Measurements from ENCODE around the gene MAS1.
"Not testable (repeated sequence)": the region's sequence is repeated elsewhere in the genome, so short reads cannot be mapped to it uniquely, and the experiment has no call there.

MAS1 gene
- 0 reads per million in 2 donors for total RNA-seq

DNA sequence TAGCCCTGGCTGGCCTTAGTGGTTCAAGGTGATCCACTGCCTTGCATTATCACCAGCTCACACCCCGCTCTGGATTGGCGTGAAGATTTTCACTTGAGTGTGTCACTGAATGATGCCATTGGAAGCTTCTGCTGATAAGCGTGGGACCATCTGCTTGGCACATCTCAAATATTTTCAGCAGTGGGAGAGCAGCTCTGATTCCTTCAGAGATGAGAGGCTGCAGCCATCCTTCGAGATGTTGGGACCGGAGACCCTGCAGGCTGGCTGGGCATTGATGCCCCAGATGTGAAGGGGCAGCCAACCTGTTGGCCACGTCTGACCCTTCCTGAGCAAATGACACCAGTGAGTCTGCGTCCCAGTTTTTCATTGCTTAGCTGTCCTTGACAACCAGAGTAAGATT, at the start of gene MAS1:
Gene MAS1 (plus strand): TSS at position 197 of the 400 bp plus-strand sequence. CDS start 15,968 bp downstream, outside the sequence.
- DNase-seq, result no peak

DNA sequence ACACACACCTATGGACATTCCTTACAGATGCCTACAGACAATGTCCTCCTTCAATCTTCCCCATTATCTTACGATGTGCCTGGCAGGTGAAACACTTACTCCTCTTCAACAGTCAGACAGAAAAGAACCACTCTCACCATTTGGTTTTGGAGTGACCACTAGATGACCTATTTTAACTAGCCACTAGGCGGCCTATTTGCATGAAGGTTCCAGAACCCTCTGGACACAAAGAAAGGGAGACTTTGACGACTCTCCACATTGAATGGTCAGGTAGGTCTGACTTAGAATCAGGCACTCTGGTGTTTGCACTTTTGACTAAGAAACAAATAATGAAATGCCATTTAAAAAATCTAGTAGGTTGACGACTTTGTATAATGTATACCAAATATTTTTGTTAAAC, 48.8 kb upstream of the MAS1 start:
- no peak for DNase-seq

- no peak for DNase-seq
Observed at GRCh38 chr6:159844737-159845645, 45.8 kb upstream of the MAS1 start.

DNA sequence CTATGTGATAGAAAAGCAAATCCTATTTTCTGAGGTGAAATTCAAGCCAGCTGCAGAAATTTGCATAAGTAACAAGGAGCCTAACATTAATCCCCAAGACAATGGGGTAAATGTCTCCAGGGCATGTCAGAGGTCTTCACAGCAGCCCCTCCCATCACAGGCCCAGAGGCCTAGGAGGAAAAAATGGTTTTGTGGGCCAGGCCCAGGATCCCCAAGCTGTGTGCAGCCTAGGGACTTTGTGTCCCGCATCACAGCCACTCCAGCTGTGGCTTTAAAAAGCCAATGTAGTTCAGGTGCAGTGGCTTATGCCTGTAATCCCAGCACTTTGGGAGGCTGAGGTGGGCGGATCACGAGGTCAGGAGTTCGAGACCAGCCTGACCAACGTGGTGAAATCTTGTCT, 42.2 kb upstream of the MAS1 start:
- not testable (repeated sequence) for DNase-seq

DNA sequence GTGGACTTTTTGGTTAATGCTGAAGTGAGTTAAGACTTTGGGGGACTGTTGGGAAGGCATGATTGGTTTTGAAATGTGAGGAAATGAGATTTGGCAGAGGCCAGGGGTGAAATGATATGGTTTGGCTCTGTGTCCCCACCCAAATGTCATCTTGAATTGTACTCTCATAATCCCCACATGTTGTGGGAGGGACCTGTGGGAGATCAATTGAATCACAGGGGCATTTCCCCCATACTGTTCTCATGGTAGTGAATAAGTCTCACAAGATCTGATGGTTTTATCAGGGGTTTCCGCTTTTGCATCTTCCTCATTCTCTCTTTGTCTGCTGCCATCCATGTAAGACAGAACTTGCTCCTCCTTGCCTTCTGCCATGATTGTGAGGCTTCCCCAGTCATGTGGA, 40.9 kb upstream of the MAS1 start:
- DNase-seq, result not testable (repeated sequence)

DNA sequence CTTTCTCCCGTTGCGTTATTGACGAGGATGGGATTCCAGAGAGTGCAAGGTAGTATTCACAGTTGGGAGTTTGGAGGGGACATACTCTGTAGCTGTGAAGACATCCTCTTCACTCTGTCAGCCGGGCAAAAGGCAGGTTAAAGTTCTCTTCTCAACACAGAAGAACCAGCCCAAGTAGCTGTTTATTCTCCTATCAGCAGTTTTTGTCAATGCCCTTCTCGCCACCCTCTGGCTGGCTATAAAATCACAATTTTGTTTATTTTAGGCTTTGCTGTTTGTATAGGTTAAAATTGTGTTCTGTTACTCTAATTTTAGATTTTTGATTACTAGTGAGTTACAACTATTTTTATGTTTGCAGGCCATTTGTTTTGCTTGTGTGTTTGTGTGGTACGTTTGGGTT, 37.9 kb upstream of the MAS1 start:
- DNase-seq, result no peak

DNA sequence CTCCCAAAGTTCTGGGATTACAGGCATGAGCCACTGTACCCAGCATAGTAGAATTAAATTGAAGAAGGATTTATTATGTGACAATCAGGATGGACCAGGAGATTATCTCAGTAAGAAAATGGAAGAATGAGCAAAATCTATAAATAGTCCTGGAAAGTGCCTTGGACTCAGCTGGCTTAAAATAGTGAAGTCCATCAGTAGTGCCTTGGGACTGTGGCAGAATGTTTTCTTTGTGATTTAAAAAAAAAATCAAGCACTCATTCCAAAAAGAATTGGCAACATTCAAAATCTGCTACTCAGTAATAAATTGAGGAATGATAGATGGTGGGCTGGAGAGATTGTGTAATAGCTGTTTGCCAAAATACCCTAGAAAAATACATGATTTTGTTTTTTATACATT, 37.0 kb upstream of the MAS1 start:
- DNase-seq, result no peak

GRCh38 chr6:159854959-159855358, 35.8 kb upstream of the MAS1 start:
- DNase-seq, result no peak

DNA sequence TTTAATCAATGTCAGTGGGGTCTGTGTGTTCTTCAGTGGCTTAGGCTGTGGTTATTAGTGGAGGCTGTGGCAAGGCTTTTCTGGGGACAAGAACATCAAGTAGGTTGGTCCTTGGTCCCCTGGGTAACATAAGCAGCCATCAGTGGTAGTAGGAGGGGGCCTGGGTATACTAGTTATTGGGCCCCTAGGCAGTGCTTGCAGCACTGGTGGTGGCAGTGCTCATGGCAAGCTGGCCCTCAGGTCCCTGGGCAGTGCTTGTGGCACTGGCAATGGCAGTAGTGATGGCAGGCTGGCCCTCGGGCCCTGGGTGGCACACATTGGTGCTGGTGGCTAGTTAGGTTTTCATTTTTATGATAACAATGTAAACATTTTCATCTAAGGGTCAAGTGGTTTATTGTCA, 32.5 kb upstream of the MAS1 start:
- DNase-seq, result no peak

DNA sequence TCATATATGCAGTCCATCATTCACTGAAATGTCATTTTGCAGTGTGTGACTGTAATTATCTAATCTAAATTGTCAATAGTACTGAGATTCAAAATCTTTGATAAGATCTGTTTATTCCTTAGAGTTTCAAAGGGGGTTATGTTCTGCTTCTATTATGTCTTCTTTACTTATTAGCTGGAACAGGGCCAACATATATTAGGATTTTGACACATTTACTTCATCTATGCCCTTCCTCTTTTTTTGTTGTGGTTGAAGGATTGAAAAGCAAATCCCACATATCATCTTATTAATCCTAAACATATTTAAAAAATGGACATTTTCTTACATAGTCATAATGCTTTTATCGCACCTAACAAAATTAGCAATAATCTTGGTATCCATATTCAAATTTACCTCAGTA, 30.3 kb upstream of the MAS1 start:
- DNase-seq, result no peak

GRCh38 chr6:159862103-159862502, 28.7 kb upstream of the MAS1 start:
- DNase-seq, result no peak

DNA sequence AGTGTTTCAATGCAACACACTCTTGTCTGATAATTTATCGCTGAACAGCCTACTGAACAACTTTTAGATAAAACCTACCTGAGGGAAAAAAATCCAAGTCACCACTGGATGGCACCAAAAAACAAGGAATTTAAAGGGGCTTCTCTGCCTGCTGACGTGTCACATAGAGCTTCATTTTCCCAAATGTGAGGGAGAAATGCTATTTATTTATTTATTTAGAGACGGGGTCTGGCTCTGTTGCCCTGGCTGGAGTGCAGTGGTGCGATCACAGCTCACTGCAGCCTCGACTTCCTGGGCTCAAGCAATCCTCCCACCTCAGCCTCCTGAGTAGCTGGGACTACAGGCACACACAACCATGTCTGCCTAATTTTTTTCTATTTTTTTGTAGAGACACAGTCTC, 27.4 kb upstream of the MAS1 start:
- not testable (repeated sequence) for DNase-seq

GRCh38 chr6:159865226-159865920, 25.4 kb upstream of the MAS1 start:
- no peak for DNase-seq

DNA sequence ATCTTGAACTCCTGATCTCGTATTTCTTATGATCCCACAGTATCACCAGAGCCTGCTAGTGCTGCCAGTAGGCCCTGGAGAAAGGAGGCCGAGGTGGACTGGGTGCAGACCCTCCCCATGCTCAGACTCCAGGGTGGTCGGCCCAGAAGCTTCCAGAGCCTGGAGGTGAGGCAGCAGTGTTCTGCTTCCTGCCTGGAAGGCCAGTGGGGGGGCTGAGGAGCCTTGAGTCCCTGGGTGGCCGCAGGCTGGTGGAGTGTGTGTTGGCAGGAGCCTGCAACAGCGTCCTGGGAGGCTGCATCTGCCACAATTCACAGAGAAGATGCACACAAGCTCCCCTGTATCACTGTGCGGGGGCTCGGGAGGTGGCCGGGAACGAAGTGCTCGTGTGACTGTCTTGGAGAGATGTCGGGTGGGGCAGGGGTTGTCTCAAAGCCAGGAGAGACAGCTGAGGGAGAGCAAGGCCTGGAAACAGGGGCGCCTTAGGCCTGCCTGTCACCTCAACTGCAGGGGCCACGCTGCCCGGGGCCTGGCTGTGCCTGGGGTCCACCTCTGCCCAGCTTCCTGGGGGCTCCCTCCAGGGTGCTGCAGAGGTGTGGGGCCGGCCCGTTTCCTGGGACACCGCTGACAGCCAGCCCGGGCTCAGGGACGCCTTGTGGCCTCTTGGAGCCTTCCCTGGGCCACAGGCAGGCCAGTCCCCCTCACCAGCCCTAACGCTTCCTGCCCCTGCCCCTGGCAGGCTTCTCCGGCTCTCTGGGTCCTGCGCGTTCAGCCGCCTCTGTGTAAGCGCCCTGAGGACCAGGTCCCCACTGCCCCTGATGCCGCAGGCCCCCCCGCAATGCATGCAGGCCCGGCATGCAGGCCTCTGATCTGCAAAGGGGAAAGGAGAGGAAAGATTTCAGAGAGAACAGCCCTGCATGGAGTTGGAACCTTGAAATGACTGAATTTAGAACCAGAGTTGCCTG, 24.2 kb upstream of the MAS1 start:
- DNase-seq, result no peak

- no peak for DNase-seq
Observed at GRCh38 chr6:159871241-159871640, 19.5 kb upstream of the MAS1 start.

DNA sequence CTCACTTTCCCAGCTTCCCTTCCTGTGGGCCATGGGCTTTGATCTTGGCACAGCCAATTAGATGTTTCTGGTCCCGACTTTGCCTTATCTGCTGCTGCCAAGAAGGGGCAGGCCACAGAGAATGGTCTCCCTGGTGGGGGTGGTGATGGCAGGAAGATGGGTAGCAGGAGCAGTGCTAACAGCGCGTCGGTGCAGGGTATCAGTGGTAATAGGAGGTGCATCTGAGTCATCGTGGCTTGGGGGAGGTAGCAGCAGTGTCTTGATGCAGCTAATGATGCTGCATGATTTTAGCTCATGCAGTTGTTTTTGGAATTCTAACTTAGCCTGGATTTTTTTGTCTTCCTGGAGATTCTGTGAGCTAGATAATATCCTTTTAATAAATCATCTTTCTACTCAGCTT, 18.9 kb upstream of the MAS1 start:
- DNase-seq, result no peak

GRCh38 chr6:159874435-159874834, 16.4 kb upstream of the MAS1 start:
- no peak for DNase-seq

GRCh38 chr6:159875194-159875593, 15.6 kb upstream of the MAS1 start:
- no peak for DNase-seq

- DNase-seq, result no peak
Observed at GRCh38 chr6:159876242-159876641, 14.5 kb upstream of the MAS1 start.

GRCh38 chr6:159877256-159877808, 13.5 kb upstream of the MAS1 start:
- no peak for DNase-seq

DNA sequence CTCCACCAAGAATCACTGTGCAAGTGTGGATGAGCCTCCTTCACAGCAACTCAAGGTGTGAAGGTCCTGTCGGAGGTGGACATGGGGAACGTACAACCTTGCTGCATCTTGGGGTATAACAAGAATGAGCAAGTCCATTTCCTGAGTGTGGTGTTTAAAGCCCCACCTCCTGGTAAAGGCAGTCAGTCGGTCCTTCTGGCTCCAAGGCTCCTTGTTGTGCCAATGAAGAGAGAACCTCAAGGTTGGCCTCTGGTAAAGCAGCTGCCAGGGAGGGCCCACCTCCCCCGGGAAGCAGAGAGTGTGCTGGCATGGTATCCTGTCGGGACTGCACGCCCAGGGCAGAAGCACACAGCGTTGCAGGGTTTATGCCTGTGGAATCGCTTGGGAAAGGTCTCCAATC, 12.4 kb upstream of the MAS1 start:
- no peak for DNase-seq

DNA sequence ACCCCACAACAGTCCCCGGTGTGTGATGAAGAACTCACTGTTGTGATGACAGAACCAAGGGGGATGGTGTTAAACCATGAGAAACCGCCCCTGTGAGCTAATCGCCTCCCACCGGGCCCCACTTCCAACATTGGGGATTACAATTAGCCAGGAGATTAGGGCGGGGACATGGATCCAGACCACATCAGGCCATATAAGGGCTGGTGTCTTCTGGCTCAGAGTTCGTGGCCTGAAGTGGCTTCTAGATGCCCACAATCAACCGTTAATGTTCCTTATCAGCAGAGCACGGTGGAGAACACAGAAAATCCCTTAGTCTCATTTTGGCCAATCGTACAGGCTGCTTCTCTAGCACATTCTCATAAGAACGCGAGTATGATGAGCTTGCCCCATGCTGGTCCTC, 10.9 kb upstream of the MAS1 start:
- no peak for DNase-seq
